ENCODE data around the gene HOXA13. TPM values are rescaled to one million over a fixed set of nuclear protein-coding genes. Genes with fewer than 3 reads are reported as not detected.

Gene HOXA13
- total RNA-seq, 2 experiments from 2014 or later: 0.32 to 0.54 TPM

GRCh38 chr7:27207348-27207985, 7.6 kb upstream of the HOXA13 start:
- H3K9me3 ChIP-seq (ENCODE audit: low read length): no peaks in the 10 kb centered on the region
- H2AFZ ChIP-seq (ENCODE audit: low read length): no peak overlapping the region
- no peak overlapping the region for H3K4me2 ChIP-seq (ENCODE audit: low read length)
- intact Hi-C loops (cut with micrococcal nuclease; ENCODE audit: unreplicated experiment): no loop called here
- TF ChIP-seq CTCF (conservative IDR thresholded peaks at IDR 0.05; ENCODE audit: low read length) (no peak), EZH2phosphoT487 (IDR thresholded peaks at IDR 0.05; ENCODE audit: borderline replicate concordance, low read depth, low read length) (no peak)
- no peak for DNase-seq (ENCODE audit: low spot score)
- no peaks in the 10 kb centered on the region for H4K20me1 ChIP-seq (ENCODE audit: insufficient read depth, low read length)
- H3K36me3 ChIP-seq (ENCODE audit: insufficient read depth, low read length): no peaks in the 10 kb centered on the region
- ChIA-PET POLR2A (interaction anchor here (0.9 kb wide), 1 partner anchor 1289 kb away, joined by 3 read pairs; no protein-coding TSS in a partner anchor), CTCF (ENCODE audit: unreplicated experiment) (no interaction called here)
- no peak overlapping the region for H3K27ac ChIP-seq (ENCODE audit: low read depth, low read length, poor library complexity, severe bottlenecking)
- no TSS peak for BruUV-seq (replicated peaks)
- H3K79me2 ChIP-seq (ENCODE audit: insufficient read depth, low read depth, low read length): no peaks in the 10 kb centered on the region
- no peaks in the 10 kb centered on the region for H3K4me1 ChIP-seq (ENCODE audit: insufficient read depth, low read length, poor library complexity, severe bottlenecking)
- no peaks in the 10 kb centered on the region for H3K9me2 ChIP-seq (ENCODE audit: insufficient read depth, low read length)
- H3K4me3 ChIP-seq (ENCODE audit: low read depth, low read length, poor library complexity, severe bottlenecking): no peak overlapping the region

GRCh38 chr7:27205325-27206280, 5.7 kb upstream of the HOXA13 start:
- no peak for DNase-seq (ENCODE audit: low spot score)
- H3K4me1 ChIP-seq (ENCODE audit: insufficient read depth, low read length, poor library complexity, severe bottlenecking): peaks cover 14% of the 10 kb centered on the region
- TF ChIP-seq EZH2phosphoT487 (IDR thresholded peaks at IDR 0.05; ENCODE audit: borderline replicate concordance, low read depth, low read length): no peak
- no peak for TF ChIP-seq CTCF (conservative IDR thresholded peaks at IDR 0.05; ENCODE audit: low read length)
- H4K20me1 ChIP-seq (ENCODE audit: insufficient read depth, low read length): no peaks in the 10 kb centered on the region
- H3K27ac ChIP-seq (ENCODE audit: low read depth, low read length, poor library complexity, severe bottlenecking): no peak overlapping the region
- H2AFZ ChIP-seq (ENCODE audit: low read length): no peak overlapping the region
- H3K36me3 ChIP-seq (ENCODE audit: insufficient read depth, low read length): no peaks in the 10 kb centered on the region
- H3K4me3 ChIP-seq (ENCODE audit: low read depth, low read length, poor library complexity, severe bottlenecking): no peak overlapping the region
- ChIA-PET POLR2A (no interaction called here), CTCF (ENCODE audit: unreplicated experiment) (no interaction called here)
- H3K9me3 ChIP-seq (ENCODE audit: low read length): no peaks in the 10 kb centered on the region
- BruUV-seq (replicated peaks): no TSS peak
- no peaks in the 10 kb centered on the region for H3K79me2 ChIP-seq (ENCODE audit: insufficient read depth, low read depth, low read length)
- H3K4me2 ChIP-seq (ENCODE audit: low read length): no peak overlapping the region
- H3K9me2 ChIP-seq (ENCODE audit: insufficient read depth, low read length): no peaks in the 10 kb centered on the region
- intact Hi-C loops (cut with micrococcal nuclease; ENCODE audit: unreplicated experiment): no loop called here

Measured in OCI-LY7 (cell line).